ENCODE measurements around the gene MAPT.

The MAPT gene

GRCh38 chr17:45960311-45960710 is 66.0 kb downstream of the MAPT start:
- H3K4me3 ChIP-seq (replicated peaks in 1 of 2; ENCODE audit: low read depth in 2 of 2, low read length in 2 of 2): no peak overlapping the region
- no peak for DNase-seq (ENCODE audit: low read depth in 2 of 2)
- TF ChIP-seq CTCF (IDR thresholded peaks at IDR 0.05; ENCODE audit: low read depth, low read length): no peak

- H3K4me3 ChIP-seq (replicated peaks in 1 of 2; ENCODE audit: low read depth in 2 of 2, low read length in 2 of 2): no peak overlapping the region
- DNase-seq (ENCODE audit: low read depth in 2 of 2): no peak
Measured at GRCh38 chr17:45961206-45961605, 66.9 kb downstream of the MAPT start.

GRCh38 chr17:45962221-45962972 is 68.0 kb downstream of the MAPT start:
- H3K4me3 ChIP-seq (replicated peaks in 1 of 2; ENCODE audit: low read depth in 2 of 2, low read length in 2 of 2): no peak overlapping the region

More at GRCh38 chr17:45961206-45961605, 66.9 kb downstream of the MAPT start:
- TF ChIP-seq CTCF (IDR thresholded peaks at IDR 0.05; ENCODE audit: low read depth, low read length): no peak

GRCh38 chr17:45963283-45963682 is 68.9 kb downstream of the MAPT start:
- no peak for DNase-seq (ENCODE audit: low read depth in 2 of 2)
- no peak overlapping the region for H3K4me3 ChIP-seq (replicated peaks in 1 of 2; ENCODE audit: low read depth in 2 of 2, low read length in 2 of 2)
- TF ChIP-seq CTCF (IDR thresholded peaks at IDR 0.05; ENCODE audit: low read depth, low read length): no peak

More at GRCh38 chr17:45962221-45962972, 68.0 kb downstream of the MAPT start:
- no peak for DNase-seq (ENCODE audit: low read depth in 2 of 2)
- no peak for TF ChIP-seq CTCF (IDR thresholded peaks at IDR 0.05; ENCODE audit: low read depth, low read length)

- H3K4me3 ChIP-seq (replicated peaks in 1 of 2; ENCODE audit: low read depth in 2 of 2, low read length in 2 of 2): no peak overlapping the region
- TF ChIP-seq CTCF (IDR thresholded peaks at IDR 0.05; ENCODE audit: low read depth, low read length): no peak
Measured at GRCh38 chr17:45963889-45964288, 69.5 kb downstream of the MAPT start.

GRCh38 chr17:45964634-45965033 is 70.3 kb downstream of the MAPT start:
- no peak for DNase-seq (ENCODE audit: low read depth in 2 of 2)
- TF ChIP-seq CTCF (IDR thresholded peaks at IDR 0.05; ENCODE audit: low read depth, low read length): no peak
- H3K4me3 ChIP-seq (replicated peaks in 1 of 2; ENCODE audit: low read depth in 2 of 2, low read length in 2 of 2): no peak overlapping the region

More at GRCh38 chr17:45963889-45964288, 69.5 kb downstream of the MAPT start:
- no peak for DNase-seq (ENCODE audit: low read depth in 2 of 2)
